OCI-LY1 (cell line): ENCODE measurements around the gene SULT2B1.

Experiments used
- CTCF ChIP-seq: fragments of 200-600 bp; sonication (generic), shearing (Covaris generic); IDR thresholded peaks from 2 replicates; pipeline ENCODE4 v1.5.1; 2017; ENCODE audit warnings: mild to moderate bottlenecking, antibody characterized with exemption, low read length, moderate library complexity, mixed read lengths
- EZH2 ChIP-seq: fragments of 200-600 bp; sonication (generic), shearing (Covaris generic); IDR thresholded peaks from 2 replicates; pipeline ENCODE4 v1.8.0; 2017; ENCODE audit warnings: borderline replicate concordance, mixed run types, mild to moderate bottlenecking, antibody characterized with exemption, low read length, moderate library complexity, mixed read lengths

- TF ChIP-seq CTCF (peak; percentile 94), EZH2 (no peak)
Measured at GRCh38 chr19:48588670-48589401, 36.9 kb downstream of the SULT2B1 start.
